Brain pericyte (primary cell): ENCODE measurements around the gene PHGDH.
A peak's percentile ranks its signal among the peaks of the same experiment; 100 is the strongest.
"Not testable (repeated sequence)": the region's sequence is repeated elsewhere in the genome, so short reads cannot be mapped to it uniquely, and the experiment has no call there.

ENCODE experiments used
- DNase-seq: peaks from one replicate; pipeline ENCODE4 v3.0.0-alpha.2; 2012; ENCODE audit warnings: low read depth, low spot score

The PHGDH gene

GRCh38 chr1:119711804-119712341 is at the start of gene PHGDH:
TSS of gene PHGDH (plus strand) at chr1:119711934. CDS start at chr1:119712023, 89 bp downstream.
- peak; percentile 29 for DNase-seq

- DNase-seq, result no peak
These were observed 49.7 kb upstream of the PHGDH start for GRCh38 chr1:119662034-119662437.

GRCh38 chr1:119664067-119664466 is 47.7 kb upstream of the PHGDH start:
- no peak for DNase-seq

GRCh38 chr1:119667173-119667572 is 44.6 kb upstream of the PHGDH start:
- no peak for DNase-seq

- no peak for DNase-seq
These were observed 40.8 kb upstream of the PHGDH start for GRCh38 chr1:119670898-119671297.

GRCh38 chr1:119673171-119673940 is 38.4 kb upstream of the PHGDH start:
- DNase-seq, result no peak

GRCh38 chr1:119674111-119674526 is 37.6 kb upstream of the PHGDH start:
- DNase-seq, result no peak

- peak; percentile 15 for DNase-seq
These were observed 36.9 kb upstream of the PHGDH start for GRCh38 chr1:119674835-119675289.

GRCh38 chr1:119675349-119676345 is 36.1 kb upstream of the PHGDH start:
- peak; percentile 55 for DNase-seq

GRCh38 chr1:119676571-119677206 is 35.0 kb upstream of the PHGDH start:
- DNase-seq, result no peak

- no peak for DNase-seq
These were observed 32.5 kb upstream of the PHGDH start for GRCh38 chr1:119679223-119679622.

- DNase-seq, result no peak
These were observed 31.5 kb upstream of the PHGDH start for GRCh38 chr1:119680193-119680592.

GRCh38 chr1:119680723-119681122 is 31.0 kb upstream of the PHGDH start:
- no peak for DNase-seq

GRCh38 chr1:119681560-119681959 is 30.2 kb upstream of the PHGDH start:
- no peak for DNase-seq

GRCh38 chr1:119682141-119682540 is 29.6 kb upstream of the PHGDH start:
- no peak for DNase-seq

GRCh38 chr1:119683893-119684292 is 27.8 kb upstream of the PHGDH start:
- no peak for DNase-seq

- no peak for DNase-seq
These were observed 25.1 kb upstream of the PHGDH start for GRCh38 chr1:119686661-119687060.

- DNase-seq, result no peak
These were observed 24.2 kb upstream of the PHGDH start for GRCh38 chr1:119687434-119688079.

- no peak for DNase-seq
These were observed 22.9 kb upstream of the PHGDH start for GRCh38 chr1:119688810-119689209.

- DNase-seq, result no peak
These were observed 22.2 kb upstream of the PHGDH start for GRCh38 chr1:119689511-119689910.

- DNase-seq, result not testable (repeated sequence)
These were observed 14.9 kb upstream of the PHGDH start for GRCh38 chr1:119696863-119697262.
